OCI-LY1 (cell line): ENCODE measurements around the gene FZD2.
"Not testable (repeated sequence)": the region's sequence is repeated elsewhere in the genome, so short reads cannot be mapped to it uniquely, and the experiment has no call there.

Experiments used
- H2AFZ ChIP-seq: fragments of 200-600 bp; sonication (generic), shearing (Covaris generic); 2 replicates; pipeline ENCODE4 v1.6.0; 2014; ENCODE audit warnings: antibody characterized with exemption, mild to moderate bottlenecking, low read length
- H3F3A ChIP-seq: fragments of 200-600 bp; sonication (generic), shearing (Covaris generic); 2 replicates; pipeline ENCODE4 v1.6.0; 2014; ENCODE audit warnings: mild to moderate bottlenecking, antibody characterized with exemption, low read length, moderate library complexity; ENCODE audit not compliant: insufficient read depth
- H3K27ac ChIP-seq: fragments of 200-600 bp; sonication (generic); 2 replicates; pipeline ENCODE4 v1.5.1; 2014; ENCODE audit warnings: low read length, mixed run types, mild to moderate bottlenecking, low read depth; ENCODE audit not compliant: poor library complexity, severe bottlenecking
- H3K27me3 ChIP-seq: fragments of 200-600 bp; sonication (generic); 2 replicates; pipeline ENCODE4 v1.6.0; 2014; ENCODE audit warnings: antibody characterized with exemption, mild to moderate bottlenecking, low read length, moderate library complexity; ENCODE audit not compliant: insufficient read depth
- H3K36me3 ChIP-seq: fragments of 200-600 bp; sonication (generic); 2 replicates; pipeline ENCODE4 v1.6.1; 2014; ENCODE audit warnings: mild to moderate bottlenecking, antibody characterized with exemption, low read length, moderate library complexity, mixed read lengths; ENCODE audit not compliant: insufficient read depth
- H3K4me1 ChIP-seq: fragments of 200-600 bp; sonication (generic); 2 replicates; pipeline ENCODE4 v1.5.1; 2014; ENCODE audit warnings: mild to moderate bottlenecking, low read length, moderate library complexity; ENCODE audit not compliant: insufficient read depth, severe bottlenecking
- H3K4me2 ChIP-seq: fragments of 200-600 bp; sonication (generic), shearing (Covaris generic); 2 replicates; pipeline ENCODE4 v1.6.1; 2014; ENCODE audit warnings: low read length
- H3K4me3 ChIP-seq: fragments of 200-600 bp; sonication (generic); 2 replicates; pipeline ENCODE4 v1.5.1; 2014; ENCODE audit warnings: low read length, low read depth, mild to moderate bottlenecking, mixed read lengths; ENCODE audit not compliant: poor library complexity, severe bottlenecking
- H3K79me2 ChIP-seq: fragments of 200-600 bp; shearing (Covaris generic); 2 replicates; pipeline ENCODE4 v1.6.1; 2016; ENCODE audit warnings: mixed run types, low read length, mixed read lengths; ENCODE audit not compliant: insufficient read depth
- H3K9ac ChIP-seq: fragments of 200-600 bp; sonication (generic), shearing (Covaris generic); 2 replicates; pipeline ENCODE4 v1.6.1; 2014; ENCODE audit warnings: mild to moderate bottlenecking, low read length, mixed read lengths
- H3K9me2 ChIP-seq: fragments of 200-600 bp; sonication (generic), shearing (Covaris generic); 2 replicates; pipeline ENCODE4 v1.6.1; 2014; ENCODE audit warnings: low read depth, mild to moderate bottlenecking, low read length, mixed read lengths
- H3K9me3 ChIP-seq: fragments of 200-600 bp; shearing (Covaris generic); 2 replicates; pipeline ENCODE4 v1.6.1; 2014; ENCODE audit warnings: low read length, mixed read lengths
- H4K20me1 ChIP-seq: fragments of 200-600 bp; sonication (generic), shearing (Covaris generic); 2 replicates; pipeline ENCODE4 v1.6.0; 2016; ENCODE audit warnings: mild to moderate bottlenecking, low read length; ENCODE audit not compliant: insufficient read depth
- CTCF ChIP-seq: fragments of 200-600 bp; sonication (generic), shearing (Covaris generic); IDR thresholded peaks from 2 replicates; pipeline ENCODE4 v1.5.1; 2017; ENCODE audit warnings: mild to moderate bottlenecking, antibody characterized with exemption, low read length, moderate library complexity, mixed read lengths
- EZH2 ChIP-seq: fragments of 200-600 bp; sonication (generic), shearing (Covaris generic); IDR thresholded peaks from 2 replicates; pipeline ENCODE4 v1.8.0; 2017; ENCODE audit warnings: borderline replicate concordance, mixed run types, mild to moderate bottlenecking, antibody characterized with exemption, low read length, moderate library complexity, mixed read lengths

The FZD2 gene

GRCh38 chr17:44556832-44557606, at the start of gene FZD2:
FZD2 (plus strand) TSS chr17:44557484; CDS start chr17:44557689, 205 bp downstream.
- TF ChIP-seq EZH2 (no peak), CTCF (no peak)
- H3K4me1 ChIP-seq, result peaks cover 8% of the 10 kb centered on the region

GRCh38 chr17:44511241-44512134, 45.8 kb upstream of the FZD2 start:
- not testable (repeated sequence) for H3K9me3 ChIP-seq, H3K9me2 ChIP-seq, H3K9ac ChIP-seq, H3F3A ChIP-seq, H3K36me3 ChIP-seq, H4K20me1 ChIP-seq, H3K27ac ChIP-seq, H3K79me2 ChIP-seq, H3K27me3 ChIP-seq
- H3K4me2 ChIP-seq, result peak overlapping the region; percentile 66
- peak overlapping the region; percentile 46 for H3K4me3 ChIP-seq
- H3K4me1 ChIP-seq, result peaks cover 13% of the 10 kb centered on the region
- peak; percentile 12; the same call in 1 of the 2 replicates for TF ChIP-seq CTCF
- peak overlapping the region; percentile 92; the same call in 1 of the 2 replicates for H2AFZ ChIP-seq

More at GRCh38 chr17:44556832-44557606, at the start of gene FZD2:
- H3K27ac ChIP-seq, result peak within 1 kb of the TSS; percentile 52
- H2AFZ ChIP-seq, result peak within 1 kb of the TSS; percentile 81
- H3K4me2 ChIP-seq, result peak within 1 kb of the TSS; percentile 86
- no peaks in the 10 kb centered on the region for H3K79me2 ChIP-seq
- H3K9me2 ChIP-seq, result no peaks in the 10 kb centered on the region
- no peaks in the 10 kb centered on the region for H3F3A ChIP-seq
- peak within 1 kb of the TSS; percentile 63 for H3K4me3 ChIP-seq
- no peaks in the 10 kb centered on the region for H3K9me3 ChIP-seq
- H3K27me3 ChIP-seq, result no peaks in the 10 kb centered on the region
- peak within 1 kb of the TSS; percentile 61 for H3K9ac ChIP-seq
- no peaks in the 10 kb centered on the region for H3K36me3 ChIP-seq
- no peaks in the 10 kb centered on the region for H4K20me1 ChIP-seq

GRCh38 chr17:44518032-44518431, 39.3 kb upstream of the FZD2 start:
- Histone ChIP-seq H3K9ac (no peak overlapping the region), H3K4me2 (no peak overlapping the region), H3K27me3 (no peaks in the 10 kb centered on the region), H3K4me3 (no peak overlapping the region), H2AFZ (no peak overlapping the region), H4K20me1 (no peaks in the 10 kb centered on the region), H3K9me3 (no peaks in the 10 kb centered on the region), H3K79me2 (no peaks in the 10 kb centered on the region), H3K4me1 (no peaks in the 10 kb centered on the region), H3F3A (no peaks in the 10 kb centered on the region), H3K27ac (no peak overlapping the region), H3K36me3 (no peaks in the 10 kb centered on the region), H3K9me2 (no peaks in the 10 kb centered on the region)
- TF ChIP-seq EZH2 (no peak), CTCF (no peak)
